GM23248 (cell line): ENCODE results near the gene CYRIA. TPM values are rescaled to one million over a fixed set of nuclear protein-coding genes. Genes with fewer than 3 reads are reported as not detected.

Source experiments
- DNase-seq: peaks from one replicate; pipeline ENCODE4 v3.0.0-alpha.2; 2015
- H2AFZ ChIP-seq: fragments of 200-600 bp; sonication (generic); 2 replicates; pipeline ENCODE4 v1.6.1; 2016; ENCODE audit warnings: antibody characterized with exemption
- H3F3A ChIP-seq: fragments of 200-600 bp; sonication (generic); 2 replicates; pipeline ENCODE4 v1.6.1; 2016; ENCODE audit warnings: mild to moderate bottlenecking, antibody characterized with exemption, mixed run types; ENCODE audit not compliant: insufficient read depth
- H3K27ac ChIP-seq: fragments of 200-600 bp; sonication (generic); 2 replicates; pipeline ENCODE4 v1.5.1; 2016; ENCODE audit warnings: mild to moderate bottlenecking
- H3K27me3 ChIP-seq: fragments of 200-600 bp; sonication (generic); replicated peaks from 2 replicates; pipeline ENCODE4 v1.6.1; 2016; ENCODE audit warnings: mild to moderate bottlenecking; ENCODE audit not compliant: insufficient read depth
- H3K36me3 ChIP-seq: fragments of 200-600 bp; sonication (generic); 2 replicates; pipeline ENCODE4 v1.6.1; 2016; ENCODE audit warnings: low read depth, mild to moderate bottlenecking
- H3K4me1 ChIP-seq: fragments of 200-600 bp; sonication (generic); 2 replicates; pipeline ENCODE4 v1.6.1; 2016; ENCODE audit warnings: mild to moderate bottlenecking; ENCODE audit not compliant: insufficient read depth
- H3K4me2 ChIP-seq: fragments of 200-600 bp; sonication (generic); one replicate; pipeline ENCODE4 v1.6.1; 2016; ENCODE audit warnings: mild to moderate bottlenecking; ENCODE audit not compliant: unreplicated experiment
- H3K4me3 ChIP-seq: fragments of 200-600 bp; sonication (generic); 2 replicates; pipeline ENCODE4 v1.5.1; 2016; ENCODE audit warnings: mild to moderate bottlenecking
- H3K79me2 ChIP-seq: fragments of 200-600 bp; sonication (generic); 2 replicates; pipeline ENCODE4 v1.6.1; 2016; ENCODE audit warnings: mild to moderate bottlenecking; ENCODE audit not compliant: insufficient read depth
- H3K9ac ChIP-seq: fragments of 200-600 bp; sonication (generic); 2 replicates; pipeline ENCODE4 v1.6.1; 2016; ENCODE audit warnings: mild to moderate bottlenecking
- H3K9me2 ChIP-seq: fragments of 200-600 bp; sonication (generic); 2 replicates; pipeline ENCODE4 v1.6.1; 2016; ENCODE audit warnings: mixed run types, mild to moderate bottlenecking, moderate library complexity; ENCODE audit not compliant: insufficient read depth
- H3K9me3 ChIP-seq: fragments of 200-600 bp; sonication (generic); one replicate; pipeline ENCODE4 v1.6.1; 2017; ENCODE audit warnings: low read depth
- H4K20me1 ChIP-seq: fragments of 200-600 bp; sonication (generic); 2 replicates; pipeline ENCODE4 v1.6.0; 2016; ENCODE audit not compliant: insufficient read depth
- EZH2 ChIP-seq: fragments of 200-600 bp; sonication (generic); IDR thresholded peaks from 2 replicates; pipeline ENCODE4 v1.6.1; 2018; ENCODE audit warnings: antibody characterized with exemption, mild to moderate bottlenecking; ENCODE audit not compliant: insufficient read depth, poor library complexity, severe bottlenecking
- EZH2phosphoT487 ChIP-seq: fragments of 200-600 bp; sonication (generic); IDR thresholded peaks from 2 replicates; pipeline ENCODE4 v1.6.1; 2018; ENCODE audit warnings: antibody characterized with exemption, moderate library complexity, mild to moderate bottlenecking, low read depth; ENCODE audit not compliant: insufficient read depth
- WGBS, 2 experiments: methylation state at CpG; one replicate each; pipeline ENCODE4 v1.1.6; 2015 to 2017; ENCODE audit warnings: low lambda C conversion rate in 2 of 2, low coverage in 1 of 2; ENCODE audit errors: missing lambda C conversion rate in 2 of 2; 5-methylcytosine and 5-hydroxymethylcytosine counted together
- in situ Hi-C: fragments of 300-500 bp; cut with MboI; formaldehyde crosslinking; loops from 2 replicates; pipeline ENCODE4 v1.15.0; 2020
- polyA plus RNA-seq: library from polyadenylated mRNA; unstranded; fragments of >200 nt; fragmentation: Nextera tagmentation; extraction: Ambion mirVana; gene quantifications from 2 replicates; pipeline ENCODE4 v1.2.1, GENCODE V29; 2016
- total RNA-seq: library from RNA; depleted of rRNA; stranded (reverse); fragments of >200 nt; shearing (Covaris generic); gene quantifications from 2 replicates; pipeline ENCODE4 v1.2.3, GENCODE V29; 2014

CYRIA gene
- total and polyA plus RNA-seq, 2 experiments from 2014 or later, result not detected

- WGBS, 2 experiments, result 58 to 66% methylated on average over 6 of the region's 6 CpGs
- H3K27ac ChIP-seq, result no peak overlapping the region
- no peaks in the 10 kb centered on the region for H3K9me2 ChIP-seq
- H3K79me2 ChIP-seq, result no peaks in the 10 kb centered on the region
- no peak overlapping the region for H2AFZ ChIP-seq
- no peaks in the 10 kb centered on the region for H3K9me3 ChIP-seq
- H4K20me1 ChIP-seq, result no peaks in the 10 kb centered on the region
- no peaks in the 10 kb centered on the region for H3F3A ChIP-seq
- no peak overlapping the region for H3K9ac ChIP-seq
- TF ChIP-seq EZH2phosphoT487 (no peak), EZH2 (no peak)
- in situ Hi-C loops, result no loop called here
- no peak overlapping the region for H3K4me2 ChIP-seq
- H3K4me1 ChIP-seq, result no peaks in the 10 kb centered on the region
- H3K27me3 ChIP-seq, result no peaks in the 10 kb centered on the region
- H3K4me3 ChIP-seq, result no peak overlapping the region
- no peak for DNase-seq
- H3K36me3 ChIP-seq, result no peaks in the 10 kb centered on the region
Measured at GRCh38 chr2:16629770-16630169, 35.9 kb downstream of the CYRIA start.

GRCh38 chr2:16629044-16629443 is 36.6 kb downstream of the CYRIA start:
- H3K27ac ChIP-seq, result no peak overlapping the region
- no peaks in the 10 kb centered on the region for H4K20me1 ChIP-seq
- no peak for DNase-seq
- no peaks in the 10 kb centered on the region for H3K9me2 ChIP-seq
- no peak overlapping the region for H3K4me3 ChIP-seq
- no peaks in the 10 kb centered on the region for H3K79me2 ChIP-seq
- H3K36me3 ChIP-seq, result no peaks in the 10 kb centered on the region
- no peak overlapping the region for H3K9ac ChIP-seq
- in situ Hi-C loops, result no loop called here
- no peak overlapping the region for H2AFZ ChIP-seq
- H3K27me3 ChIP-seq, result no peaks in the 10 kb centered on the region
- no peak overlapping the region for H3K4me2 ChIP-seq
- no peaks in the 10 kb centered on the region for H3K4me1 ChIP-seq
- TF ChIP-seq EZH2 (no peak), EZH2phosphoT487 (no peak)
- H3K9me3 ChIP-seq, result no peaks in the 10 kb centered on the region
- 48 to 54% methylated on average over 5 of the region's 5 CpGs for WGBS, 2 experiments
- H3F3A ChIP-seq, result no peaks in the 10 kb centered on the region

- TF ChIP-seq EZH2phosphoT487 (no peak), EZH2 (no peak)
Measured at GRCh38 chr2:16628314-16628713, 37.3 kb downstream of the CYRIA start.

GRCh38 chr2:16626997-16627605 is 38.5 kb downstream of the CYRIA start:
- Histone ChIP-seq H3F3A (no peaks in the 10 kb centered on the region), H3K27ac (no peak overlapping the region)

More at GRCh38 chr2:16628314-16628713, 37.3 kb downstream of the CYRIA start:
- Histone ChIP-seq H4K20me1 (no peaks in the 10 kb centered on the region), H3K9me3 (no peaks in the 10 kb centered on the region), H3K79me2 (no peaks in the 10 kb centered on the region), H3K9ac (no peak overlapping the region), H2AFZ (no peak overlapping the region), H3K4me1 (no peaks in the 10 kb centered on the region), H3K36me3 (no peaks in the 10 kb centered on the region), H3F3A (no peaks in the 10 kb centered on the region), H3K27ac (no peak overlapping the region), H3K27me3 (no peaks in the 10 kb centered on the region), H3K9me2 (no peaks in the 10 kb centered on the region), H3K4me2 (no peak overlapping the region), H3K4me3 (no peak overlapping the region)
- in situ Hi-C loops, result no loop called here
- DNase-seq, result no peak
- 48 to 54% methylated on average over 6 of the region's 6 CpGs for WGBS, 2 experiments

GRCh38 chr2:16626497-16626896 is 39.1 kb downstream of the CYRIA start:
- H3K9me3 ChIP-seq, result no peaks in the 10 kb centered on the region
- H3K36me3 ChIP-seq, result no peaks in the 10 kb centered on the region
- no peaks in the 10 kb centered on the region for H3K27me3 ChIP-seq
- H3K9ac ChIP-seq, result no peak overlapping the region
- H3K4me3 ChIP-seq, result no peak overlapping the region
- no peaks in the 10 kb centered on the region for H3F3A ChIP-seq
- DNase-seq, result peak; percentile 45
- in situ Hi-C loops, result no loop called here
- no peaks in the 10 kb centered on the region for H3K9me2 ChIP-seq
- H2AFZ ChIP-seq, result no peak overlapping the region
- H3K4me2 ChIP-seq, result no peak overlapping the region
- H4K20me1 ChIP-seq, result no peaks in the 10 kb centered on the region
- H3K79me2 ChIP-seq, result no peaks in the 10 kb centered on the region
- WGBS, 2 experiments, result 37 to 45% methylated on average over 3 of the region's 3 CpGs
- TF ChIP-seq EZH2phosphoT487 (no peak), EZH2 (no peak)
- no peaks in the 10 kb centered on the region for H3K4me1 ChIP-seq
- H3K27ac ChIP-seq, result no peak overlapping the region

More at GRCh38 chr2:16626997-16627605, 38.5 kb downstream of the CYRIA start:
- H2AFZ ChIP-seq, result no peak overlapping the region
- no peaks in the 10 kb centered on the region for H3K27me3 ChIP-seq
- in situ Hi-C loops, result no loop called here
- H3K79me2 ChIP-seq, result no peaks in the 10 kb centered on the region
- H4K20me1 ChIP-seq, result no peaks in the 10 kb centered on the region
- no peaks in the 10 kb centered on the region for H3K36me3 ChIP-seq
- H3K4me3 ChIP-seq, result no peak overlapping the region
- TF ChIP-seq EZH2 (no peak), EZH2phosphoT487 (no peak)
- H3K9me3 ChIP-seq, result no peaks in the 10 kb centered on the region
- WGBS, 2 experiments, result 59 to 72% methylated on average over 6 of the region's 6 CpGs
- no peaks in the 10 kb centered on the region for H3K9me2 ChIP-seq
- H3K4me1 ChIP-seq, result no peaks in the 10 kb centered on the region
- no peak overlapping the region for H3K9ac ChIP-seq
- DNase-seq, result no peak
- no peak overlapping the region for H3K4me2 ChIP-seq
